ENCODE measurements around the gene ARID4B.

DNA sequence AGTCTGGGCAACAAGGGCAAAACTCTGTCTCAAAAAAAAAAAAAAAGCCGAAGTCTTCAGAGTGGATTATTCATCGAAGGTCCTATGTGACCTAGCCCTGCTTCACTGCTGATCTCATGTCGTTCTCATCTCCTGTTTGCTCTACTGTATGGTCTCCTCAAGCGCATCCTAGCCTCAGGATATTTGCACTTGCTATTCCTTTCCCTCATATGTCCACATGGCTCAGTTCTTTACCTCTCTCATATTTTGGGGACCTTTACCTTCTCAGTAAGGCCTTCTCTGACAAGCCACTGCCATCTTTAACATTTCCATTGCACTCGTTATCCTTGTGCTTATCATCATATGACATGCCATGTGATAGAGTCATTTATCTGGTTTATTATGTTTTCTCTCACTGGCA is 41.8 kb upstream of the ARID4B start:
- TF ChIP-seq, protein P1, sequence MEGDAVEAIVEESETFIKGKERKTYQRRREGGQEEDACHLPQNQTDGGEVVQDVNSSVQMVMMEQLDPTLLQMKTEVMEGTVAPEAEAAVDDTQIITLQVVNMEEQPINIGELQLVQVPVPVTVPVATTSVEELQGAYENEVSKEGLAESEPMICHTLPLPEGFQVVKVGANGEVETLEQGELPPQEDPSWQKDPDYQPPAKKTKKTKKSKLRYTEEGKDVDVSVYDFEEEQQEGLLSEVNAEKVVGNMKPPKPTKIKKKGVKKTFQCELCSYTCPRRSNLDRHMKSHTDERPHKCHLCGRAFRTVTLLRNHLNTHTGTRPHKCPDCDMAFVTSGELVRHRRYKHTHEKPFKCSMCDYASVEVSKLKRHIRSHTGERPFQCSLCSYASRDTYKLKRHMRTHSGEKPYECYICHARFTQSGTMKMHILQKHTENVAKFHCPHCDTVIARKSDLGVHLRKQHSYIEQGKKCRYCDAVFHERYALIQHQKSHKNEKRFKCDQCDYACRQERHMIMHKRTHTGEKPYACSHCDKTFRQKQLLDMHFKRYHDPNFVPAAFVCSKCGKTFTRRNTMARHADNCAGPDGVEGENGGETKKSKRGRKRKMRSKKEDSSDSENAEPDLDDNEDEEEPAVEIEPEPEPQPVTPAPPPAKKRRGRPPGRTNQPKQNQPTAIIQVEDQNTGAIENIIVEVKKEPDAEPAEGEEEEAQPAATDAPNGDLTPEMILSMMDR (IDR thresholded peaks at IDR 0.05; ENCODE audit: low read depth, low read length), result no peak
- no peak for TF ChIP-seq EZH2phosphoT487 (IDR thresholded peaks at IDR 0.05; ENCODE audit: low read depth)
